Stimulated activated CD4-positive, alpha-beta T cell treated with anti-CD3 and anti-CD28 coated beads, Interleukin-1b, Interleukin-23, amount 100 ng/mL, for 24 hours (primary cell): Measurements from ENCODE around the gene PSMB5.

Experiments used
- DNase-seq, 4 experiments: peaks; one replicate each; pipeline ENCODE4 v3.0.0-alpha.2; 2020; ENCODE audit warnings: low read depth in 4 of 4, low spot score in 1 of 4

The PSMB5 gene

GRCh38 chr14:22976620-22977433, 57.9 kb downstream of the PSMB5 start:
- no peak for DNase-seq
